GM18868 (cell line): Measurements from ENCODE around the gene MS4A6A.
A peak's percentile ranks its signal among the peaks of the same experiment; 100 is the strongest.
"Not testable (repeated sequence)": the region's sequence is repeated elsewhere in the genome, so short reads cannot be mapped to it uniquely, and the experiment has no call there.

Experiments used
- ATAC-seq: cut with Tn5 transposase; IDR thresholded peaks from one replicate; pipeline ENCODE4 v1.9.1; 2021; ENCODE audit warnings: mild to moderate bottlenecking, moderate library complexity; ENCODE audit not compliant: unreplicated experiment

MS4A6A gene, protein sequence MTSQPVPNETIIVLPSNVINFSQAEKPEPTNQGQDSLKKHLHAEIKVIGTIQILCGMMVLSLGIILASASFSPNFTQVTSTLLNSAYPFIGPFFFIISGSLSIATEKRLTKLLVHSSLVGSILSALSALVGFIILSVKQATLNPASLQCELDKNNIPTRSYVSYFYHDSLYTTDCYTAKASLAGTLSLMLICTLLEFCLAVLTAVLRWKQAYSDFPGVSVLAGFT

DNA sequence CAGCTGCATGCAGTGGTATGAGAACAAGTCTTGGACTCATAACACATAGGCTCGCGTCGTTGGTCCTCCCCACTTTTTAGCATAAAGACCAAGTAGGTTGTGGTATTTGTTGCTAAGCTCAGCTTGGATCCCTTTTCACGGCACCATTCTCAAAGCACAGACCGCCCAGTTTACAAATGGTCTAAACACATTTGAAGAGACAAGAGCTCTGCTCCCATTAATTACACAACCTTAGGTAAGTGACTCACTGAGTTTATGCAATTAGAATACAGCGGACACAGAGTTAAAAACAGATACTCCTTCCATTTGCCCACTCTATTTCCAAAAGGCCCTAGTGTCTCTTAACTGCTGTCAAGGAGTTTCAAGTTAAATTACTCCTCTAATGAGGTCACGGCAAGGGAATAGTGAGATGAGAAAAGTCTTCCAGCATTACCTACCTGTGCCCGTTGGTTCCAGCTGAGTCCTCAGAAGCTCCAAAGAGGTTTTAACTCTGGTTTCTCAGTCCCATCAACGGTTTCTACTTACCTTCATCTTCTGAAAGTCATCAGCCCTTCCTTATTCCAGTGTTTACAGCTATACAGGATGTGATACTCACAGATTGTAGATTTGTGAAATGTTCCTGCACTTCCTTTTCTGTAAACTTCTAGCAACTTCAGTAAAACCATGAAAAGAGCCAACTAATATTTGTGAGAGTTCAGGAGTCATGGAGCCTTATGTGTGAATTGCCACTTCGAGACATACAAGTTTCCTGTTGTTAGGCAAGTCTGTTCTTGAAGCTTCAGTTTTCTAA lies at the start of gene MS4A6A:
Gene MS4A6A (minus strand): TSS at position 543 of the 790 bp plus-strand sequence. CDS start 1,356 bp downstream, outside the sequence.
- ATAC-seq = no peak

- ATAC-seq = no peak
Observed at GRCh38 chr11:60230681-60231080, 47.8 kb upstream of the MS4A6A start.

- ATAC-seq = no peak
Observed at GRCh38 chr11:60222141-60222540, 39.3 kb upstream of the MS4A6A start.

DNA sequence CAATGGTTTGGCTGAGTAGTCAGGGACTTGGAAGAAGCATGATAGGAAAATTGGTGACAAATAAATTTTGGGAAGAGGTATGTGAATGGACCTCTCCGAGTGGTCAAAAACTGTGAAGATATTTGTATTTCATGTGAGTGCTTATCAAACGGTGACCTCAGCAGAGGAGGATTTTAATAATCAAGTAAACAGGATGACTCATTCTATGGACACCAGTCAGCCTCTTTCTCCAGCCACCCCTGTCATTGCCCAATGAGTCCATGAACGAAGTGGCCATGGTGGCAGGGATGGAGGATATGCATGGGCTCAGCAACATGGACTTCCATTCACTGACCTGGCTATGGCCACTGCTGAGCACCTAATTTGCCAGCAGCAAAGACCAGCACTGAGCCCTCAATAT lies 38.8 kb upstream of the MS4A6A start:
- no peak for ATAC-seq

- no peak for ATAC-seq
Observed at GRCh38 chr11:60221181-60221580, 38.3 kb upstream of the MS4A6A start.

DNA sequence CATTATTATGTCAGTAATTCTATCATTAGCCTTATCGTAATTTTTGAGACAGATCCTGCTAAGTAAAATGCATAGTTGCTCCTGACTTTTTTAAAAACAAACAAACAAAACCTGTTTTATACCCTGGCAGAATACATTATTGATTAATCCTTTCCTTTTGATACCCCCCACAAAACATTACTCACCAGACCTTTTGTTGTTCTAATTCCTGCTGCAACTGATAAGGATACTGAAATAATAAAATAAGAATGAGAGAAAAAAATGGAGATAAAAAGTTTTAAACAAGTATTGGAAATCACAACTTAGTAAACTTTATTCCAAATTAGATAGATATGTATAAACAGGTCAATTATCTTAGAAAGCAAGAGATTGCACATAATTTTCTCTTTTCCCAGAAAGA lies 31.5 kb upstream of the MS4A6A start:
- ATAC-seq = no peak

DNA sequence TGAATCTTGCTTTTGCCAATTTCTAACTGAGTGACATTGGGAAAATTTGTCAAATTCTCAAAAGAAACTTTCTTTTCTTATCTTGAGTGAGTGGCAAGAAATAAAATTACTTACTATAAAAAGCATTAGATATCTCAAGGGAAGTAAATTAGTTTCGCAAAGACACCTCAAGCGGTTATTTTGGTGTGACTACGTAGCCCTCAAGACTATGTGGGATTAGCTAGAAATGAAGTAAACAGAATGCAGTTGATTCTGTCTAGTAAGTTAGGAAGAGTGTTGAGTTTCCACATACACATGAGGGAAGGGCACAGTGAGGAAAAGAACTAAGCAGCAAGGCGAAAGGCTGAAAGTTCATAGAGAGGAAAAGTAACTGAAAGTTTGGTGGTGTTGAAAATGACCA lies 28.3 kb upstream of the MS4A6A start:
- ATAC-seq = peak; percentile 38

GRCh38 chr11:60209977-60210376 lies 27.1 kb upstream of the MS4A6A start:
- no peak for ATAC-seq

GRCh38 chr11:60208951-60209350 lies 26.1 kb upstream of the MS4A6A start:
- ATAC-seq = no peak

GRCh38 chr11:60208146-60208895 lies 25.4 kb upstream of the MS4A6A start:
- no peak for ATAC-seq

GRCh38 chr11:60206616-60207015 lies 23.7 kb upstream of the MS4A6A start:
- peak; percentile 69 for ATAC-seq

DNA sequence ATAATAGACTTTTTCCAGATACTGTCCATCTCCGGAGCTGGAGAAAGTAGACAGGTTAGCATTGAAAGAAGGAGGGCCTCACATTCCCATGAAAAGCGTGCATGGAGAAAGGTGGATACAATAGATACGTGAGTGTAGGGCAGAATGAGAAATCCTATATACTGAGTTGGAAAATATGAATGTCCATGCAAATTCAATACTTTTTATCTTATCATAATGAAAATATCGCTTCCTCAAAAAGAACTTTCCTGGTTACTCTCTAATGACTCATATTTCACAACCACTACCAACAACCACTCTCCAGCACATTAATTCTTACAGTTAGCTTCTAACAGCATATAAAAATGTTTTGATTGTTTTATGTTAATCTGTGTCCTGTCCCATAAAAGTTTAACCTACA lies 22.0 kb upstream of the MS4A6A start:
- ATAC-seq = peak; percentile 74

DNA sequence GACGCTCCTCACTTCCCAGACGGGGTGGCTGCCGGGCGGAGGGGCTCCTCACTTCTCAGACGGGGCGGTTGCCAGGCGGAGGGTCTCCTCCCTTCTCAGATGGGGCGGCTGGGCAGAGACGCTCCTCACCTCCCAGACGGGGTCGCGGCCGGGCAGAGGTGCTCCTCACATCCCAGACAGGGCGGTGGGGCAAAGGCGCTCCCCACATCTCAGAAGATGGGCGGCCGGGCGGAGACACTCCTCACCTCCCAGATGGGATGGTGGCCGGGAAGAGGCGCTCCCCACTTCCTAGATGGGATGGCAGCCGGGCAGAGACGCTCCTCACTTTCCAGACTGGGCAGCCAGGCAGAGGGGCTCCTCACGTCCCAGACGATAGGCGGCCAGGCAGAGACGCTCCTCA lies 18.5 kb upstream of the MS4A6A start:
- ATAC-seq = not testable (repeated sequence)

- no peak for ATAC-seq
Observed at GRCh38 chr11:60197442-60197841, 14.6 kb upstream of the MS4A6A start.

DNA sequence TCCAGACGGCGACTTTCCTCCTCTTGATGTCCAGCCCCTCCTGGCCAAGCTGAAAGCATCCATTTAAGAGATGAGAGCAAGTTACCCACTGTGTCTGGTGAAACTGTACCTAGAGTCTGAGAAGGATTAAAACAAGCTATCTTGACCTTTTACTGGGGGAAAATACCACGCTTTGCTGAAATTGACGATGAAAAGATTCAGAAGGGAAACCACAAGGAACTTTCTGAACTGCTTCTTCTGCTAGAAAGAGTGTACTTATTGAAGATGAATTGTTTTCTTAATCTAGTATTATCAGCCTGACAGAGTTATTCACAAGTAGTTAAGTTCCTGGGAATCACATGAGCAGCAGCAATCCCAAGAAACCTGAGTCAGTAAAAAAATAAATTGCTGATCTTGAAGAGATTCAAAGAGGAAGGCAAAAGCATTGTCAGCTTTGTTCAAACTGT lies 13.1 kb upstream of the MS4A6A start:
- ATAC-seq = peak; percentile 53

DNA sequence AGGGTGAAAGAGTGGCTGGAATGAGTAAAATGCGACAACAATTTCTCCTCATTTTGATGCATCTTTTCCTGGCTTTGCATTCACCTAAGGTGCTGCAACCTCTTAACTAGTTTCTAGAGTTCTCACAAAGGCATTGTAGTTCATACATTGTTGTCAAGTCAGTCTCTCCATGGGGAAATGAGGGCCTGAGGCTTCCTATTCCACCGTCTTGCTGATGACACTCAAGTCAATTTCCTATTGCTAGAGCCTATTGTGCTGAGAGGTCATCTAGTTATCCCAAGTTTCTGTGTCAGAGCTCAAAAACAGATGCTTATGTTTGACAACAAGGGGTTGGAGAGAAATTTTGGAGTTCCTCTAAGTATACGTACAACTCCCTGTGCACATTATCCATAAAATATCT lies 11.6 kb upstream of the MS4A6A start:
- no peak for ATAC-seq

- ATAC-seq = peak; percentile 97
Observed at GRCh38 chr11:60193687-60194433, 11.0 kb upstream of the MS4A6A start.

DNA sequence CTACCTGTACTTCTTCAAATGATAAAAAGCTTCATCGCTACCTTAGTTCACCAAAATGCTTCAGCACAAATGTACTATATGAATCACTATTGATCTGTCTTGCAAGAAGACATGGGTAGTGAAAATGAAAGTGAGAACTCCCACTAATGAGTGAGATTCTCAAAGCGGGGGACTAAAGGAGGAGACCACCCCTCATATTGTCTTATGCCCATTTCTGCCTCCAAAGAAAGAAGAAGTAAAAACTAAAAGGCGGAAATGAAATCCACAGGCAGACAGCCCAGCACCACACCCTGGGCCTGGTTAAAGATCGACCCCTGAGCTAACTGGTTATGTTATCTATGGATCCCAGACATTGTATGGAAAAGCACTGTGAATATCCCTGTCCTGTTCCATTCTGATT lies 9.7 kb upstream of the MS4A6A start:
- not testable (repeated sequence) for ATAC-seq

GRCh38 chr11:60188481-60188880 lies 5.6 kb upstream of the MS4A6A start:
- ATAC-seq = not testable (repeated sequence)

DNA sequence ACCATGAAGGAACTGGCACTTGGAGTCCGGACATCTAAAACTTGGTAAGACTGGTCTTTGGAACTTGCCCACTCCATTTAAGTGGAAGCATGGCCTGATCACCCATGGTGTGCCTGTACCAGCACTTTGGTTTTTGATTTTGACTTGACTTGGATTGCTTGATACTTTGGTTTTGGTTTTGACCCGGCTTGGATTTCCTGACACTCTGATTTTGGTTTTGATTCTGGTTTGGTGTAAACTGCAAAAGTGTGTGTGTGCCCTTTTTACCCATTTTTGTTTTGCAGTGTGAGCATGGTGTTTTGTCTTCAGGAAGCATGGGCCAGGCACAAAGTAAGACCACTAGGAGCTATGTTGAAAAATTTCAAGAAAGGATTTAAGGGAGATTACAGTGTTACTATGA lies 3.2 kb upstream of the MS4A6A start:
- not testable (repeated sequence) for ATAC-seq

- not testable (repeated sequence) for ATAC-seq
Observed at GRCh38 chr11:60185512-60185827, 2.6 kb upstream of the MS4A6A start.
